HG03521 (cell line): ENCODE measurements around the gene RNASE4.

ENCODE experiments used
- ATAC-seq: cut with Tn5 transposase; IDR thresholded peaks from one replicate; pipeline ENCODE4 v1.9.1; 2021; ENCODE audit warnings: mild to moderate bottlenecking, moderate library complexity; ENCODE audit not compliant: unreplicated experiment

The RNASE4 gene

GRCh38 chr14:20671597-20672283 is 12.6 kb upstream of the RNASE4 start:
- no peak for ATAC-seq

GRCh38 chr14:20675669-20676068 is 8.7 kb upstream of the RNASE4 start:
- no peak for ATAC-seq

- ATAC-seq = no peak
Observed at GRCh38 chr14:20676072-20676471, 8.3 kb upstream of the RNASE4 start.

- ATAC-seq = no peak
Observed at GRCh38 chr14:20679907-20680306, 4.5 kb upstream of the RNASE4 start.

GRCh38 chr14:20680363-20680762 is 4.0 kb upstream of the RNASE4 start:
- no peak for ATAC-seq

- ATAC-seq = no peak
Observed at GRCh38 chr14:20680843-20681347, 3.5 kb upstream of the RNASE4 start.

- ATAC-seq = no peak
Observed at GRCh38 chr14:20681348-20682126, 2.8 kb upstream of the RNASE4 start.

GRCh38 chr14:20682127-20682434 is 2.3 kb upstream of the RNASE4 start:
- no peak for ATAC-seq

GRCh38 chr14:20682435-20683124 is 1.8 kb upstream of the RNASE4 start:
- peak; percentile 37 for ATAC-seq

GRCh38 chr14:20683125-20683890 is 1.1 kb upstream of the RNASE4 start:
- peak; percentile 28 for ATAC-seq

GRCh38 chr14:20684662-20685456 is 499 bp downstream of the RNASE4 start:
- no peak for ATAC-seq

- ATAC-seq = no peak
Observed at GRCh38 chr14:20686386-20687143, 2.2 kb downstream of the RNASE4 start.

GRCh38 chr14:20687362-20688166 is 3.2 kb downstream of the RNASE4 start:
- ATAC-seq = no peak

GRCh38 chr14:20688167-20688839 is 3.9 kb downstream of the RNASE4 start, which contains the start of gene ANG:
TSS of gene ANG (plus strand) at chr14:20688764. CDS start at chr14:20693565, 4,801 bp downstream.
- ATAC-seq = no peak

GRCh38 chr14:20690848-20691640 is 6.7 kb downstream of the RNASE4 start:
- no peak for ATAC-seq

- no peak for ATAC-seq
Observed at GRCh38 chr14:20692116-20692751, 7.9 kb downstream of the RNASE4 start.

GRCh38 chr14:20696764-20697163 is 12.4 kb downstream of the RNASE4 start:
- ATAC-seq = no peak
